H1 (cell line): ENCODE results near the gene PAN2. TPM values are rescaled to one million over a fixed set of nuclear protein-coding genes. Genes with fewer than 3 reads are reported as not detected.
A peak's percentile ranks its signal among the peaks of the same experiment; 100 is the strongest.
"Not testable (repeated sequence)": the region's sequence is repeated elsewhere in the genome, so short reads cannot be mapped to it uniquely, and the experiment has no call there.

Experiments
- CTCF ChIA-PET: fragments of 300-600 bp; sonication (Branson Sonifier 250); formaldehyde crosslinking; loops from one replicate; lab custom pipeline; 2021; ENCODE audit not compliant: partially characterized antibody; lab: Charles Lee
- POLR2A ChIA-PET: fragments of 300-600 bp; sonication (Branson Sonifier 250); formaldehyde crosslinking; loops from one replicate; lab custom pipeline; 2021; ENCODE audit warnings: inconsistent platforms; ENCODE audit not compliant: partially characterized antibody; lab: Charles Lee
- DNase-seq, 2 experiments: peaks; one replicate each; pipeline versions ENCODE4 v3.0.0 to v3.0.0-alpha.2; 2010 to 2022; ENCODE audit warnings: low spot score in 2 of 2, low read depth in 1 of 2, mixed read lengths in 1 of 2
- FAIRE-seq: peaks from 2 replicates; lab custom pipeline; 2011; peaks lifted over from hg19 to GRCh38; lab: Jason Lieb, UNC
- H2AFZ ChIP-seq: 2 replicates; pipeline ENCODE4 v1.8.1; 2012; ENCODE audit warnings: low read length, inconsistent platforms
- H2AK5ac ChIP-seq: 2 replicates; pipeline ENCODE4 v1.6.1; 2013; ENCODE audit warnings: low read depth, low read length
- H2BK120ac ChIP-seq: replicated peaks from 2 replicates; pipeline ENCODE3; 2013; ENCODE audit warnings: low read depth, low read length, inconsistent platforms
- H2BK12ac ChIP-seq: 2 replicates; pipeline ENCODE4 v1.6.1; 2013; ENCODE audit warnings: low read depth, low read length
- H2BK15ac ChIP-seq: 2 replicates; pipeline ENCODE4 v1.6.1; 2013; ENCODE audit warnings: low read length
- H2BK20ac ChIP-seq: 2 replicates; pipeline ENCODE4 v1.6.1; 2013; ENCODE audit warnings: low read length
- H2BK5ac ChIP-seq: 2 replicates; pipeline ENCODE4 v1.6.1; 2013; ENCODE audit warnings: low read depth, low read length
- H3K14ac ChIP-seq: 2 replicates; pipeline ENCODE4 v1.6.1; 2013; ENCODE audit warnings: inconsistent platforms; ENCODE audit not compliant: insufficient read length
- H3K18ac ChIP-seq: 2 replicates; pipeline ENCODE4 v1.6.1; 2013; ENCODE audit warnings: low read length; ENCODE audit errors: extremely low read depth
- H3K23ac ChIP-seq: 2 replicates; pipeline ENCODE4 v1.6.1; 2013; ENCODE audit warnings: inconsistent platforms; ENCODE audit not compliant: insufficient read length
- H3K23me2 ChIP-seq: 2 replicates; pipeline ENCODE4 v1.6.1; 2013; ENCODE audit warnings: low read depth, low read length
- H3K27ac ChIP-seq: 2 replicates; pipeline ENCODE4 v1.6.1; 2011; ENCODE audit warnings: low read depth, low read length, inconsistent platforms
- H3K27me3 ChIP-seq, 4 experiments: replicated peaks in 1 of 4; 1 replicate in 1 of 4; 2 replicates in 3 of 4; pipeline versions ENCODE4 v1.6.1 to v1.8.1; 2011 to 2013; ENCODE audit warnings: low read length in 3 of 4, mild to moderate bottlenecking in 3 of 4, inconsistent platforms in 2 of 4, mixed read lengths in 2 of 4, moderate library complexity in 1 of 4; ENCODE audit not compliant: control insufficient read depth in 3 of 4, insufficient read depth in 3 of 4; ENCODE audit errors: extremely low read depth in 1 of 4
- H3K36me3 ChIP-seq, 4 experiments: 2 replicates each; pipeline versions ENCODE4 v1.6.1 to v1.8.1; 2011 to 2013; ENCODE audit warnings: mild to moderate bottlenecking in 4 of 4, low read length in 3 of 4, moderate library complexity in 2 of 4, control low read depth in 1 of 4, inconsistent platforms in 1 of 4; ENCODE audit not compliant: insufficient read depth in 4 of 4, control insufficient read depth in 2 of 4
- H3K4ac ChIP-seq: replicated peaks from 2 replicates; pipeline ENCODE3; 2013; ENCODE audit warnings: low read length, low read depth, mixed read lengths, inconsistent platforms; ENCODE audit not compliant: insufficient read length
- H3K4me1 ChIP-seq, 4 experiments: replicated peaks in 1 of 4; 1 replicate in 1 of 4; 2 replicates in 3 of 4; pipeline versions ENCODE4 v1.6.1 to v1.8.1; 2011 to 2013; ENCODE audit warnings: low read length in 3 of 4, inconsistent platforms in 2 of 4, mixed read lengths in 1 of 4; ENCODE audit not compliant: insufficient read depth in 4 of 4, control insufficient read depth in 3 of 4
- H3K4me2 ChIP-seq, 2 experiments: 2 replicates each; pipeline versions ENCODE4 v1.6.1 to v1.8.1; 2011 to 2013; ENCODE audit warnings: low read depth in 2 of 2, low read length in 2 of 2, control low read depth in 1 of 2, inconsistent platforms in 1 of 2, mild to moderate bottlenecking in 1 of 2; ENCODE audit not compliant: insufficient read depth in 1 of 2
- H3K4me3 ChIP-seq, 4 experiments: fragments of 200-600, 300-600 bp in 1 of 4; sonication (generic), shearing (Covaris generic), sonication (Bioruptor Twin) in 1 of 4; 2 replicates each; pipeline versions ENCODE4 v1.5.1 to v1.8.1; 2011 to 2016; ENCODE audit warnings: low read length in 4 of 4, low read depth in 3 of 4, control low read depth in 2 of 4, inconsistent platforms in 2 of 4, mild to moderate bottlenecking in 2 of 4, mixed read lengths in 1 of 4, moderate library complexity in 1 of 4; ENCODE audit not compliant: insufficient read depth in 2 of 4; ENCODE audit errors: extremely low read depth in 1 of 4
- H3K56ac ChIP-seq: replicated peaks from 2 replicates; pipeline ENCODE3; 2013; ENCODE audit warnings: low read depth, mild to moderate bottlenecking, mixed read lengths, low read length, inconsistent platforms; ENCODE audit not compliant: insufficient read length
- H3K79me1 ChIP-seq: 2 replicates; pipeline ENCODE4 v1.6.1; 2013; ENCODE audit warnings: low read depth, low read length, control low read depth
- H3K79me2 ChIP-seq, 2 experiments: 2 replicates each; pipeline versions ENCODE4 v1.6.1 to v1.8.1; 2012 to 2013; ENCODE audit warnings: low read length in 2 of 2, mild to moderate bottlenecking in 2 of 2, inconsistent platforms in 1 of 2; ENCODE audit not compliant: insufficient read depth in 2 of 2, control insufficient read depth in 1 of 2
- H3K9ac ChIP-seq, 4 experiments: replicated peaks in 1 of 4; 1 replicate in 1 of 4; 2 replicates in 3 of 4; pipeline versions ENCODE4 v1.6.1 to v1.8.1; 2011 to 2013; ENCODE audit warnings: low read depth in 3 of 4, low read length in 3 of 4, control low read depth in 2 of 4, mild to moderate bottlenecking in 2 of 4, moderate library complexity in 2 of 4, inconsistent platforms in 1 of 4; ENCODE audit errors: extremely low read depth in 1 of 4
- H3K9me3 ChIP-seq, 2 experiments: 2 replicates each; pipeline versions ENCODE4 v1.6.1 to v1.8.1; 2012 to 2013; ENCODE audit warnings: mild to moderate bottlenecking in 2 of 2, moderate library complexity in 2 of 2, control low read depth in 1 of 2, inconsistent platforms in 1 of 2, low read depth in 1 of 2, low read length in 1 of 2, mixed read lengths in 1 of 2; ENCODE audit not compliant: insufficient read depth in 2 of 2
- H4K20me1 ChIP-seq, 2 experiments: replicated peaks in 1 of 2; 2 replicates each; pipeline versions ENCODE3 to v1.8.1; 2011 to 2013; ENCODE audit warnings: inconsistent platforms in 2 of 2, low read length in 2 of 2, mild to moderate bottlenecking in 1 of 2; ENCODE audit not compliant: insufficient read depth in 2 of 2, control insufficient read depth in 1 of 2
- H4K5ac ChIP-seq: 2 replicates; pipeline ENCODE4 v1.6.1; 2013; ENCODE audit warnings: low read length, low read depth, mixed read lengths, inconsistent platforms; ENCODE audit not compliant: insufficient read length
- H4K8ac ChIP-seq: 2 replicates; pipeline ENCODE4 v1.8.0; 2013; ENCODE audit warnings: mild to moderate bottlenecking, moderate library complexity, low read length, inconsistent platforms; ENCODE audit not compliant: insufficient read depth; ENCODE audit errors: extremely low read depth
- H4K91ac ChIP-seq: replicated peaks from 2 replicates; pipeline ENCODE3; 2013; ENCODE audit warnings: low read length, mixed read lengths, inconsistent platforms; ENCODE audit not compliant: insufficient read length
- CEBPB ChIP-seq: IDR thresholded peaks from 2 replicates; pipeline ENCODE4 v1.6.1; 2012; ENCODE audit warnings: low read depth, low read length
- WGBS, 2 experiments: shearing (Covaris generic) in 1 of 2; methylation state at CpG; one replicate each; pipeline versions ENCODE4 v1.1.6 to v1.1.7; 2013 to 2015; ENCODE audit warnings: low lambda C conversion rate in 2 of 2, mixed read lengths in 2 of 2, inconsistent platforms in 1 of 2, low coverage in 1 of 2, missing lambda C conversion rate in 1 of 2; ENCODE audit not compliant: insufficient replicate concordance in 2 of 2, insufficient coverage in 1 of 2, insufficient read length in 1 of 2; ENCODE audit errors: extremely low coverage in 1 of 2, missing lambda C conversion rate in 1 of 2; 5-methylcytosine and 5-hydroxymethylcytosine counted together
- polyA plus RNA-seq, 7 experiments: library from polyadenylated mRNA; depleted of rRNA in 3 of 7; stranded (reverse) in 5 of 7; unstranded in 2 of 7; fragments of >200 nt in 5 of 7; fragments of 200-250 nt in 2 of 7; gene quantifications; 1 replicate in 5 of 7; 2 replicates in 1 of 7; 4 replicates in 1 of 7; pipeline versions ENCODE4 v1.2.1 to v1.2.3, GENCODE V29; 2011 to 2013; ENCODE audit warnings: missing spikeins in 2 of 7, mixed read lengths in 2 of 7
- total RNA-seq: library from RNA; stranded (reverse); fragmentation: NEBNext Ultra II Directional; extraction: Animal tissue kit (Norgen Biotek cat#: 25700); gene quantifications from 2 replicates; pipeline ENCODE4 v1.2.1, GENCODE V29; 2021

The PAN2 gene
- total and polyA plus RNA-seq, 2 of the 8 experiments (the other 6 are each of a cell fraction or from before 2014, with no cell fraction given) = 29.6 to 36.7 TPM

GRCh38 chr12:56321610-56322009 lies 12.2 kb downstream of the PAN2 start:
- H4K91ac ChIP-seq, H3K23me2 ChIP-seq, H3K27me3 ChIP-seq, DNase-seq, H2BK15ac ChIP-seq, H3K23ac ChIP-seq, H4K8ac ChIP-seq, H3K4me3 ChIP-seq, H3K79me1 ChIP-seq, H3K79me2 ChIP-seq, H2BK12ac ChIP-seq, H2BK20ac ChIP-seq, H2AFZ ChIP-seq, H2AK5ac ChIP-seq, H4K20me1 ChIP-seq, H3K27ac ChIP-seq, H3K4ac ChIP-seq, H4K5ac ChIP-seq, H3K9ac ChIP-seq, H2BK120ac ChIP-seq, FAIRE-seq, H3K4me2 ChIP-seq, H3K18ac ChIP-seq, H3K9me3 ChIP-seq, H3K56ac ChIP-seq, H3K4me1 ChIP-seq, H3K14ac ChIP-seq, H2BK5ac ChIP-seq: not testable (repeated sequence)
- 91% methylated on average over 8 of the region's 8 CpGs; no CpG with 5 or more reads in 1 of the 2 experiments for WGBS, 2 experiments
- TF ChIP-seq CEBPB = peak; percentile 60; the same call in 1 of the 2 replicates
- H3K36me3 ChIP-seq = peaks cover 2 to 15% (median 6%) of the 10 kb centered on the region in 4 experiments; a peak in 6 of 8 replicates
- ChIA-PET CTCF (interaction anchor here (0.7 to 2.1 kb wide), 3 partner anchors 25 to 336 kb away, joined by 3 to 8 read pairs (median 3); no protein-coding TSS in a partner anchor), POLR2A (interaction anchor here (0.6 to 2.1 kb wide), 8 partner anchors 11 to 364 kb away, joined by 3 to 8 read pairs (median 4); partner anchors contain the start of genes IL23A and PAN2)
